IPS DF 6.9 (cell line): Measurements from ENCODE around the gene KIF25.
"Not testable (repeated sequence)": the region's sequence is repeated elsewhere in the genome, so short reads cannot be mapped to it uniquely, and the experiment has no call there.

Experiments used
- DNase-seq: peaks from one replicate; pipeline ENCODE4 v3.0.0-alpha.2; 2013; ENCODE audit warnings: low read depth, low spot score
- H3K27ac ChIP-seq: one replicate; pipeline ENCODE4 v1.5.1; 2013; ENCODE audit warnings: low read length, control low read depth
- H3K27me3 ChIP-seq: 2 replicates; pipeline ENCODE4 v1.6.1; 2013; ENCODE audit warnings: mild to moderate bottlenecking, low read length; ENCODE audit not compliant: control insufficient read depth, insufficient read depth
- H3K36me3 ChIP-seq: 2 replicates; pipeline ENCODE4 v1.6.1; 2013; ENCODE audit warnings: low read length; ENCODE audit not compliant: control insufficient read depth, insufficient read depth
- H3K4me1 ChIP-seq: 2 replicates; pipeline ENCODE4 v1.6.1; 2013; ENCODE audit warnings: low read length; ENCODE audit not compliant: control insufficient read depth, insufficient read depth
- H3K4me3 ChIP-seq: 2 replicates; pipeline ENCODE4 v1.5.1; 2013; ENCODE audit warnings: mild to moderate bottlenecking, low read length
- H3K9me3 ChIP-seq: 2 replicates; pipeline ENCODE4 v1.6.1; 2013; ENCODE audit warnings: low read length, inconsistent platforms; ENCODE audit not compliant: control insufficient read depth, insufficient read depth
- WGBS: extraction: QIAGEN DNeasy Blood & Tissue Kit; methylation state at CpG from one replicate; pipeline ENCODE4 v1.1.7; 2013; ENCODE audit warnings: mixed read lengths, missing lambda C conversion rate; ENCODE audit not compliant: insufficient read length, insufficient coverage; 5-methylcytosine and 5-hydroxymethylcytosine counted together

KIF25 gene

GRCh38 chr6:167974640-167975344 lies 22.7 kb upstream of the KIF25 start:
- H3K4me1 ChIP-seq: peaks cover 4% of the 10 kb centered on the region
- no peaks in the 10 kb centered on the region for H3K36me3 ChIP-seq
- no peaks in the 10 kb centered on the region for H3K27me3 ChIP-seq
- H3K4me3 ChIP-seq: no peak overlapping the region
- H3K9me3 ChIP-seq: no peaks in the 10 kb centered on the region
- H3K27ac ChIP-seq: no peak overlapping the region
- no peak for DNase-seq
- WGBS: no CpG with 5 or more reads among the region's 12 CpGs

- no peak overlapping the region for H3K4me3 ChIP-seq
- no peaks in the 10 kb centered on the region for H3K27me3 ChIP-seq
- no peak for DNase-seq
- peaks cover 4% of the 10 kb centered on the region for H3K4me1 ChIP-seq
- H3K36me3 ChIP-seq: no peaks in the 10 kb centered on the region
- H3K27ac ChIP-seq: no peak overlapping the region
- WGBS: no CpG with 5 or more reads among the region's 19 CpGs
- H3K9me3 ChIP-seq: no peaks in the 10 kb centered on the region
These were observed 22.0 kb upstream of the KIF25 start for GRCh38 chr6:167975458-167975857.

- H3K36me3 ChIP-seq, H3K27ac ChIP-seq, H3K4me3 ChIP-seq, H3K4me1 ChIP-seq, H3K9me3 ChIP-seq, H3K27me3 ChIP-seq, DNase-seq: not testable (repeated sequence)
These were observed 21.3 kb upstream of the KIF25 start for GRCh38 chr6:167976116-167976657.

- no peak for DNase-seq
- no CpG with 5 or more reads among the region's 27 CpGs for WGBS
- Histone ChIP-seq H3K36me3 (no peaks in the 10 kb centered on the region), H3K4me1 (peaks cover 4% of the 10 kb centered on the region), H3K4me3 (no peak overlapping the region), H3K27me3 (no peaks in the 10 kb centered on the region), H3K27ac (no peak overlapping the region), H3K9me3 (no peaks in the 10 kb centered on the region)
These were observed 20.8 kb upstream of the KIF25 start for GRCh38 chr6:167976708-167977107.

GRCh38 chr6:167977717-167978467 lies 19.6 kb upstream of the KIF25 start:
- H3K9me3 ChIP-seq: no peaks in the 10 kb centered on the region
- no peak overlapping the region for H3K4me3 ChIP-seq
- no peak overlapping the region for H3K27ac ChIP-seq
- H3K36me3 ChIP-seq: no peaks in the 10 kb centered on the region
- WGBS: no CpG with 5 or more reads among the region's 43 CpGs
- H3K4me1 ChIP-seq: peaks cover 4% of the 10 kb centered on the region
- H3K27me3 ChIP-seq: no peaks in the 10 kb centered on the region
- DNase-seq: no peak

- H3K27ac ChIP-seq: no peak overlapping the region
- no peak for DNase-seq
- WGBS: no CpG with 5 or more reads among the region's 7 CpGs
- no peaks in the 10 kb centered on the region for H3K9me3 ChIP-seq
- no peaks in the 10 kb centered on the region for H3K27me3 ChIP-seq
- H3K36me3 ChIP-seq: no peaks in the 10 kb centered on the region
- no peak overlapping the region for H3K4me3 ChIP-seq
- H3K4me1 ChIP-seq: no peaks in the 10 kb centered on the region; the same call in 1 of the 2 replicates
These were observed 18.9 kb upstream of the KIF25 start for GRCh38 chr6:167978607-167979006.

GRCh38 chr6:167979436-167980139 lies 17.9 kb upstream of the KIF25 start:
- Histone ChIP-seq H3K4me3 (no peak overlapping the region), H3K4me1 (no peaks in the 10 kb centered on the region; the same call in 1 of the 2 replicates), H3K27me3 (no peaks in the 10 kb centered on the region), H3K9me3 (no peaks in the 10 kb centered on the region), H3K27ac (no peak overlapping the region), H3K36me3 (no peaks in the 10 kb centered on the region)
- no peak for DNase-seq
- WGBS: no CpG with 5 or more reads among the region's 12 CpGs

GRCh38 chr6:167980911-167981580 lies 16.4 kb upstream of the KIF25 start:
- no peaks in the 10 kb centered on the region for H3K9me3 ChIP-seq
- peaks cover under 1% of the 10 kb centered on the region; the same call in 1 of the 2 replicates for H3K36me3 ChIP-seq
- H3K27me3 ChIP-seq: no peaks in the 10 kb centered on the region
- no peak overlapping the region for H3K4me3 ChIP-seq
- DNase-seq: no peak
- WGBS: no CpG with 5 or more reads among the region's 3 CpGs
- no peak overlapping the region for H3K27ac ChIP-seq
- no peaks in the 10 kb centered on the region; the same call in 1 of the 2 replicates for H3K4me1 ChIP-seq

GRCh38 chr6:167981916-167982462 lies 15.5 kb upstream of the KIF25 start:
- Histone ChIP-seq H3K9me3 (no peaks in the 10 kb centered on the region), H3K27me3 (no peaks in the 10 kb centered on the region), H3K4me3 (no peak overlapping the region), H3K4me1 (no peaks in the 10 kb centered on the region; the same call in 1 of the 2 replicates), H3K27ac (no peak overlapping the region), H3K36me3 (peaks cover 2% of the 10 kb centered on the region; the same call in 1 of the 2 replicates)
- WGBS: no CpG with 5 or more reads among the region's 7 CpGs
- DNase-seq: no peak
